Raji (cell line): ENCODE measurements around the gene NELFA.

Source experiments
- POLR2A ChIP-seq: IDR thresholded peaks from 2 replicates; pipeline ENCODE4 v1.6.1; 2011; ENCODE audit warnings: low read depth, low read length, control low read depth; ENCODE audit not compliant: insufficient read depth

Gene NELFA

GRCh38 chr4:1986578-1987210, 22.1 kb downstream of the NELFA start:
- no peak for TF ChIP-seq POLR2A

- TF ChIP-seq POLR2A, result no peak
Measured at GRCh38 chr4:1985780-1986577, 22.8 kb downstream of the NELFA start.

GRCh38 chr4:1985294-1985693, 23.5 kb downstream of the NELFA start:
- TF ChIP-seq POLR2A, result no peak

GRCh38 chr4:1984406-1985191, 24.2 kb downstream of the NELFA start:
- TF ChIP-seq POLR2A, result no peak

GRCh38 chr4:1983846-1984405, 24.8 kb downstream of the NELFA start:
- TF ChIP-seq POLR2A, result no peak

GRCh38 chr4:1983053-1983845, 25.5 kb downstream of the NELFA start:
- TF ChIP-seq POLR2A, result no peak

- no peak for TF ChIP-seq POLR2A
Measured at GRCh38 chr4:1982124-1983052, 26.4 kb downstream of the NELFA start.

- TF ChIP-seq POLR2A, result no peak
Measured at GRCh38 chr4:1981251-1982058, 27.3 kb downstream of the NELFA start.

GRCh38 chr4:1980561-1981041, 28.2 kb downstream of the NELFA start:
- TF ChIP-seq POLR2A, result no peak

GRCh38 chr4:1979477-1980196, 29.1 kb downstream of the NELFA start:
- no peak for TF ChIP-seq POLR2A

GRCh38 chr4:1978741-1979476, 29.9 kb downstream of the NELFA start:
- TF ChIP-seq POLR2A, result no peak

GRCh38 chr4:1978226-1978625, 30.5 kb downstream of the NELFA start:
- no peak for TF ChIP-seq POLR2A
